H1 (cell line): ENCODE measurements around the gene MIEN1. TPM values are rescaled to one million over a fixed set of nuclear protein-coding genes. Genes with fewer than 3 reads are reported as not detected.

Source experiments
- CTCF ChIA-PET: fragments of 300-600 bp; sonication (Branson Sonifier 250); formaldehyde crosslinking; loops from one replicate; lab custom pipeline; 2021; ENCODE audit not compliant: partially characterized antibody; lab: Charles Lee
- POLR2A ChIA-PET: fragments of 300-600 bp; sonication (Branson Sonifier 250); formaldehyde crosslinking; loops from one replicate; lab custom pipeline; 2021; ENCODE audit warnings: inconsistent platforms; ENCODE audit not compliant: partially characterized antibody; lab: Charles Lee
- DNase-seq, 2 experiments: peaks; one replicate each; pipeline versions ENCODE4 v3.0.0 to v3.0.0-alpha.2; 2010 to 2022; ENCODE audit warnings: low spot score in 2 of 2, low read depth in 1 of 2, mixed read lengths in 1 of 2
- FAIRE-seq: peaks from 2 replicates; lab custom pipeline; 2011; peaks lifted over from hg19 to GRCh38; lab: Jason Lieb, UNC
- H2AFZ ChIP-seq: 2 replicates; pipeline ENCODE4 v1.8.1; 2012; ENCODE audit warnings: low read length, inconsistent platforms
- H2AK5ac ChIP-seq: 2 replicates; pipeline ENCODE4 v1.6.1; 2013; ENCODE audit warnings: low read depth, low read length
- H2BK120ac ChIP-seq: replicated peaks from 2 replicates; pipeline ENCODE3; 2013; ENCODE audit warnings: low read depth, low read length, inconsistent platforms
- H2BK12ac ChIP-seq: 2 replicates; pipeline ENCODE4 v1.6.1; 2013; ENCODE audit warnings: low read depth, low read length
- H2BK15ac ChIP-seq: 2 replicates; pipeline ENCODE4 v1.6.1; 2013; ENCODE audit warnings: low read length
- H2BK20ac ChIP-seq: 2 replicates; pipeline ENCODE4 v1.6.1; 2013; ENCODE audit warnings: low read length
- H2BK5ac ChIP-seq: 2 replicates; pipeline ENCODE4 v1.6.1; 2013; ENCODE audit warnings: low read depth, low read length
- H3K14ac ChIP-seq: 2 replicates; pipeline ENCODE4 v1.6.1; 2013; ENCODE audit warnings: inconsistent platforms; ENCODE audit not compliant: insufficient read length
- H3K18ac ChIP-seq: 2 replicates; pipeline ENCODE4 v1.6.1; 2013; ENCODE audit warnings: low read length; ENCODE audit errors: extremely low read depth
- H3K23ac ChIP-seq: 2 replicates; pipeline ENCODE4 v1.6.1; 2013; ENCODE audit warnings: inconsistent platforms; ENCODE audit not compliant: insufficient read length
- H3K23me2 ChIP-seq: 2 replicates; pipeline ENCODE4 v1.6.1; 2013; ENCODE audit warnings: low read depth, low read length
- H3K27ac ChIP-seq: 2 replicates; pipeline ENCODE4 v1.6.1; 2011; ENCODE audit warnings: low read depth, low read length, inconsistent platforms
- H3K27me3 ChIP-seq, 4 experiments: replicated peaks in 1 of 4; 1 replicate in 1 of 4; 2 replicates in 3 of 4; pipeline versions ENCODE4 v1.6.1 to v1.8.1; 2011 to 2013; ENCODE audit warnings: low read length in 3 of 4, mild to moderate bottlenecking in 3 of 4, inconsistent platforms in 2 of 4, mixed read lengths in 2 of 4, moderate library complexity in 1 of 4; ENCODE audit not compliant: control insufficient read depth in 3 of 4, insufficient read depth in 3 of 4; ENCODE audit errors: extremely low read depth in 1 of 4
- H3K36me3 ChIP-seq, 4 experiments: 2 replicates each; pipeline versions ENCODE4 v1.6.1 to v1.8.1; 2011 to 2013; ENCODE audit warnings: mild to moderate bottlenecking in 4 of 4, low read length in 3 of 4, moderate library complexity in 2 of 4, control low read depth in 1 of 4, inconsistent platforms in 1 of 4; ENCODE audit not compliant: insufficient read depth in 4 of 4, control insufficient read depth in 2 of 4
- H3K4ac ChIP-seq: replicated peaks from 2 replicates; pipeline ENCODE3; 2013; ENCODE audit warnings: low read length, low read depth, mixed read lengths, inconsistent platforms; ENCODE audit not compliant: insufficient read length
- H3K4me1 ChIP-seq, 4 experiments: replicated peaks in 1 of 4; 1 replicate in 1 of 4; 2 replicates in 3 of 4; pipeline versions ENCODE4 v1.6.1 to v1.8.1; 2011 to 2013; ENCODE audit warnings: low read length in 3 of 4, inconsistent platforms in 2 of 4, mixed read lengths in 1 of 4; ENCODE audit not compliant: insufficient read depth in 4 of 4, control insufficient read depth in 3 of 4
- H3K4me2 ChIP-seq, 2 experiments: 2 replicates each; pipeline versions ENCODE4 v1.6.1 to v1.8.1; 2011 to 2013; ENCODE audit warnings: low read depth in 2 of 2, low read length in 2 of 2, control low read depth in 1 of 2, inconsistent platforms in 1 of 2, mild to moderate bottlenecking in 1 of 2; ENCODE audit not compliant: insufficient read depth in 1 of 2
- H3K4me3 ChIP-seq, 4 experiments: fragments of 200-600, 300-600 bp in 1 of 4; sonication (generic), shearing (Covaris generic), sonication (Bioruptor Twin) in 1 of 4; 2 replicates each; pipeline versions ENCODE4 v1.5.1 to v1.8.1; 2011 to 2016; ENCODE audit warnings: low read length in 4 of 4, low read depth in 3 of 4, control low read depth in 2 of 4, inconsistent platforms in 2 of 4, mild to moderate bottlenecking in 2 of 4, mixed read lengths in 1 of 4, moderate library complexity in 1 of 4; ENCODE audit not compliant: insufficient read depth in 2 of 4; ENCODE audit errors: extremely low read depth in 1 of 4
- H3K56ac ChIP-seq: replicated peaks from 2 replicates; pipeline ENCODE3; 2013; ENCODE audit warnings: low read depth, mild to moderate bottlenecking, mixed read lengths, low read length, inconsistent platforms; ENCODE audit not compliant: insufficient read length
- H3K79me1 ChIP-seq: 2 replicates; pipeline ENCODE4 v1.6.1; 2013; ENCODE audit warnings: low read depth, low read length, control low read depth
- H3K79me2 ChIP-seq, 2 experiments: 2 replicates each; pipeline versions ENCODE4 v1.6.1 to v1.8.1; 2012 to 2013; ENCODE audit warnings: low read length in 2 of 2, mild to moderate bottlenecking in 2 of 2, inconsistent platforms in 1 of 2; ENCODE audit not compliant: insufficient read depth in 2 of 2, control insufficient read depth in 1 of 2
- H3K9ac ChIP-seq, 4 experiments: replicated peaks in 1 of 4; 1 replicate in 1 of 4; 2 replicates in 3 of 4; pipeline versions ENCODE4 v1.6.1 to v1.8.1; 2011 to 2013; ENCODE audit warnings: low read depth in 3 of 4, low read length in 3 of 4, control low read depth in 2 of 4, mild to moderate bottlenecking in 2 of 4, moderate library complexity in 2 of 4, inconsistent platforms in 1 of 4; ENCODE audit errors: extremely low read depth in 1 of 4
- H3K9me3 ChIP-seq, 2 experiments: 2 replicates each; pipeline versions ENCODE4 v1.6.1 to v1.8.1; 2012 to 2013; ENCODE audit warnings: mild to moderate bottlenecking in 2 of 2, moderate library complexity in 2 of 2, control low read depth in 1 of 2, inconsistent platforms in 1 of 2, low read depth in 1 of 2, low read length in 1 of 2, mixed read lengths in 1 of 2; ENCODE audit not compliant: insufficient read depth in 2 of 2
- H4K20me1 ChIP-seq, 2 experiments: replicated peaks in 1 of 2; 2 replicates each; pipeline versions ENCODE3 to v1.8.1; 2011 to 2013; ENCODE audit warnings: inconsistent platforms in 2 of 2, low read length in 2 of 2, mild to moderate bottlenecking in 1 of 2; ENCODE audit not compliant: insufficient read depth in 2 of 2, control insufficient read depth in 1 of 2
- H4K5ac ChIP-seq: 2 replicates; pipeline ENCODE4 v1.6.1; 2013; ENCODE audit warnings: low read length, low read depth, mixed read lengths, inconsistent platforms; ENCODE audit not compliant: insufficient read length
- H4K8ac ChIP-seq: 2 replicates; pipeline ENCODE4 v1.8.0; 2013; ENCODE audit warnings: mild to moderate bottlenecking, moderate library complexity, low read length, inconsistent platforms; ENCODE audit not compliant: insufficient read depth; ENCODE audit errors: extremely low read depth
- H4K91ac ChIP-seq: replicated peaks from 2 replicates; pipeline ENCODE3; 2013; ENCODE audit warnings: low read length, mixed read lengths, inconsistent platforms; ENCODE audit not compliant: insufficient read length
- CEBPB ChIP-seq: IDR thresholded peaks from 2 replicates; pipeline ENCODE4 v1.6.1; 2012; ENCODE audit warnings: low read depth, low read length
- WGBS, 2 experiments: shearing (Covaris generic) in 1 of 2; methylation state at CpG; one replicate each; pipeline versions ENCODE4 v1.1.6 to v1.1.7; 2013 to 2015; ENCODE audit warnings: low lambda C conversion rate in 2 of 2, mixed read lengths in 2 of 2, inconsistent platforms in 1 of 2, low coverage in 1 of 2, missing lambda C conversion rate in 1 of 2; ENCODE audit not compliant: insufficient replicate concordance in 2 of 2, insufficient coverage in 1 of 2, insufficient read length in 1 of 2; ENCODE audit errors: extremely low coverage in 1 of 2, missing lambda C conversion rate in 1 of 2; 5-methylcytosine and 5-hydroxymethylcytosine counted together
- polyA plus RNA-seq, 7 experiments: library from polyadenylated mRNA; depleted of rRNA in 3 of 7; stranded (reverse) in 5 of 7; unstranded in 2 of 7; fragments of >200 nt in 5 of 7; fragments of 200-250 nt in 2 of 7; gene quantifications; 1 replicate in 5 of 7; 2 replicates in 1 of 7; 4 replicates in 1 of 7; pipeline versions ENCODE4 v1.2.1 to v1.2.3, GENCODE V29; 2011 to 2013; ENCODE audit warnings: missing spikeins in 2 of 7, mixed read lengths in 2 of 7
- total RNA-seq: library from RNA; stranded (reverse); fragmentation: NEBNext Ultra II Directional; extraction: Animal tissue kit (Norgen Biotek cat#: 25700); gene quantifications from 2 replicates; pipeline ENCODE4 v1.2.1, GENCODE V29; 2021
- TF ChIP-seq, protein P1 (sequence below): IDR thresholded peaks from 2 replicates; pipeline ENCODE4 v1.6.1; 2011; ENCODE audit warnings: low read length, improper control_type of control experiment

The MIEN1 gene
- total and polyA plus RNA-seq, 2 of the 8 experiments (the other 6 are each of a cell fraction or from before 2014, with no cell fraction given): 29.6 to 54.9 TPM

DNA sequence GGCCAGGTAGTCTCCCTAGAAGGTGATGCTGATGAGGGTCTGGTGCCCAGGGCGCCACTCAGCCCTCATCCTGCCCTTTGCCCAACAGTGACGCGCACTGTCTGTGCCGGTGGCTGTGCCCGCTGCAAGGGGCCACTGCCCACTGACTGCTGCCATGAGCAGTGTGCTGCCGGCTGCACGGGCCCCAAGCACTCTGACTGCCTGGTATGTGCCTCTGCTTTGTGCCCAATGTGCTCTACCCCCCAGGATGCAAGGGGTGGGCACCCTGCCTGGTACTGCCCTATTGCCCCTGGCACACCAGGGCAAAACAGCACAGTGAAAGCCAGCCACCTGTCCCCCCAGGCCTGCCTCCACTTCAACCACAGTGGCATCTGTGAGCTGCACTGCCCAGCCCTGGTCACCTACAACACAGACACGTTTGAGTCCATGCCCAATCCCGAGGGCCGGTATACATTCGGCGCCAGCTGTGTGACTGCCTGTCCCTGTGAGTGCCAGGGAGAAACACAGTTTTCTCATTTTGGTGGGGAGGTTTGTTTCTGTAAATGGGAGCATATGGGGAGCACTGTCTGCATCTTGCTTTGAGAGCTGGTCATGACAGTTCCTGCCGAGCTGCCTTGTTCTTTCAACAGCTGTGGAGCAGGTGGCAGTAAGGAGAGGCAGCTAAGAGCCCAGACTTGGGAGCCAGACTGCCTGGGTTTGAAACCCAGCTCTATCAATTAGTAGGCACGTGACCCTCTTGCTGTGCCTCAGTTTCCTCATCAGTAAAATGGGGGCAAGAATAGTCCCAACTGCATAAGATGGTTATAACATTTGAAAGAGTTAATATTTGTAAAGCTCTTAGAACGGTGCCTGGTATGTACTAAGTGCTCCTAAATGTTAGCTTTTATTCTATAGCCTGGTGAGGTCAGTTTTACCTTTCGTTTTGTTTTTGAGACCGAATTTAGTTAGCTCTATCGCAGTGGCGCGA, 20.1 kb downstream of the MIEN1 start:
- Histone ChIP-seq H3K23ac (no peak overlapping the region), H3K9me3 (no peaks in the 10 kb centered on the region), H3K4ac (no peak overlapping the region), H2AFZ (no peak overlapping the region), H3K27me3 (no peaks in the 10 kb centered on the region), H3K36me3 (peaks cover 34 to 79% (median 64%) of the 10 kb centered on the region in 4 experiments), H4K5ac (no peak overlapping the region), H3K9ac (no peak overlapping the region), H2BK15ac (no peak overlapping the region), H2BK120ac (no peak overlapping the region), H3K18ac (no peak overlapping the region), H4K91ac (no peak overlapping the region), H2BK20ac (no peak overlapping the region), H3K23me2 (no peaks in the 10 kb centered on the region), H4K20me1 (peaks cover 24 to 40% of the 10 kb centered on the region in 2 experiments), H2BK5ac (no peak overlapping the region; the same call in 1 of the 2 replicates), H3K79me2 (peaks cover 8 to 51% of the 10 kb centered on the region in 2 experiments; a peak in 3 of 4 replicates), H2BK12ac (no peak overlapping the region), H3K27ac (no peak overlapping the region), H2AK5ac (no peak overlapping the region), H3K4me2 (no peak overlapping the region), H3K4me1 (peaks cover 0 to 11% (median 6%) of the 10 kb centered on the region in 4 experiments; a peak in 6 of 7 replicates), H3K4me3 (no peak overlapping the region), H3K79me1 (peaks cover 13% of the 10 kb centered on the region), H3K56ac (no peak overlapping the region), H3K14ac (no peak overlapping the region), H4K8ac (no peak overlapping the region)
- ChIA-PET CTCF (interaction anchor here (0.7 to 52.4 kb wide), 6 partner anchors 8 to 76 kb away, joined by 3 to 1885 read pairs (median 6); partner anchors contain the start of genes PNMT, PPP1R1B and STARD3), POLR2A (interaction anchor here (0.9 to 4.0 kb wide), 10 partner anchors 8 to 23 kb away, joined by 3 to 19 read pairs (median 4); partner anchors contain the start of genes ERBB2, MIEN1 and PGAP3)
- no peak for TF ChIP-seq CEBPB
- TF ChIP-seq, protein P1, sequence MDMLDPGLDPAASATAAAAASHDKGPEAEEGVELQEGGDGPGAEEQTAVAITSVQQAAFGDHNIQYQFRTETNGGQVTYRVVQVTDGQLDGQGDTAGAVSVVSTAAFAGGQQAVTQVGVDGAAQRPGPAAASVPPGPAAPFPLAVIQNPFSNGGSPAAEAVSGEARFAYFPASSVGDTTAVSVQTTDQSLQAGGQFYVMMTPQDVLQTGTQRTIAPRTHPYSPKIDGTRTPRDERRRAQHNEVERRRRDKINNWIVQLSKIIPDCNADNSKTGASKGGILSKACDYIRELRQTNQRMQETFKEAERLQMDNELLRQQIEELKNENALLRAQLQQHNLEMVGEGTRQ: no peak
- DNase-seq (no peak), FAIRE-seq (no peak)
- WGBS, 2 experiments: 94% methylated on average over 20 of the region's 20 CpGs; no CpG with 5 or more reads in 1 of the 2 experiments
